GM10847 (cell line): ENCODE results near the gene SLC18B1.

Source experiments
- POLR2A ChIP-seq: IDR thresholded peaks from 2 replicates; pipeline ENCODE4 v1.6.1; 2011; ENCODE audit not compliant: insufficient read length; ENCODE audit errors: extremely low read depth

SLC18B1 gene

DNA sequence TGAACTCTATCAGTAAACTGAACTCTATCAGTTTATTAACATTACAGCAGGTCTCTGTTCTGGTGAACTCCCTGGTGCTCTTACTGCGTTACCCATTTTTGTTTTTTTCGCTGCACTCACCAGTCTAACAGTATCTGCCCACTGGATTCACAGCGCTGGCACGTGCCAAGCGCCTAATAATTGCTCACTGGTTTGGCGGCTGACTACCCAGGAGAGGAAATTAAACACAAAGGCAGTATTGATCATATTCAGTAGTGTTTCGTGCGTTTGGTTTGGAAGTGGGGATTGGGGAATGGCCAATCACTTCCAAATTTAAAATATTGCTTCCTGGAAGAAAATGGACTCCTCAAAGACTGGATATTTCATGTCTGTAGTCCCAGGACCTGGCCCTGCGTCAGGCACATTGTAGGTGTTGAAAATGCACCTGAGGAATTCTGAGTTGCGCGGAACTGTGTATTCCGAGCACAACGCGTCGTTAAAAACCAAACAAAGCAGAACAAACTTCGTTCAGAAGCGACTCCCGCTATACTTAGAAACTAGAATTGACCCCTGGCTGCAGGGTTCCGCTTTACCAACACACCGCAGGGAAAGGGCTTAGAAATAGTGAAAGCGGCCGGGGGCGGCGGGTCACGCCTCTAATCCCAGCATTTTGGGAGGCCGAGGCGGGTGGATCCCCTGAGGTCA, 14.9 kb upstream of the SLC18B1 start:
- TF ChIP-seq POLR2A: no peak

DNA sequence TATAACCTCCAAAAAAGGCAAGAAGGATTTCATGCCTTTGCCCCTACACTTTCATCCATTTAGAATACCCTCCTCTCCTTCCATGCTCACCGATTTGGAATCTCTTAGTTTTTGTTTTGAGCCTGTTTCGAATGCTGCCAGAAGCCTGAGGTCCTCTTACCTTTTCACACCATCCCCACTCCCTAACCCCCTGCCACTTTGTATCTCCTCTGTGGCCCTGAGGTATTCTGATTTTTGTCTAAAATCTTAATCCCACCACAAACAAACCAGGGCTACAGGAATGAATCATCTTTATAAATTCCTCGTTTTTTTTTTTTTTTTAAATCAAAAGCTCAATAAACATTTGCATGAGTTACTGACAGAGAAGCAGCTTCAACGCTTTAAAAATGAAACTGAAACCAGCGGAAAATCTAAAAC, 14.3 kb upstream of the SLC18B1 start:
- TF ChIP-seq POLR2A: no peak

- TF ChIP-seq POLR2A: no peak
Measured at GRCh38 chr6:132812255-132812732, 13.9 kb upstream of the SLC18B1 start.

- TF ChIP-seq POLR2A: no peak
Measured at GRCh38 chr6:132811276-132811675, 12.8 kb upstream of the SLC18B1 start.

GRCh38 chr6:132805548-132805947, 7.1 kb upstream of the SLC18B1 start:
- no peak for TF ChIP-seq POLR2A

GRCh38 chr6:132804251-132804650, 5.8 kb upstream of the SLC18B1 start:
- TF ChIP-seq POLR2A: no peak

GRCh38 chr6:132800656-132801055, 2.2 kb upstream of the SLC18B1 start:
- TF ChIP-seq POLR2A: no peak

GRCh38 chr6:132798869-132799538, 567 bp upstream of the SLC18B1 start:
- no peak for TF ChIP-seq POLR2A

DNA sequence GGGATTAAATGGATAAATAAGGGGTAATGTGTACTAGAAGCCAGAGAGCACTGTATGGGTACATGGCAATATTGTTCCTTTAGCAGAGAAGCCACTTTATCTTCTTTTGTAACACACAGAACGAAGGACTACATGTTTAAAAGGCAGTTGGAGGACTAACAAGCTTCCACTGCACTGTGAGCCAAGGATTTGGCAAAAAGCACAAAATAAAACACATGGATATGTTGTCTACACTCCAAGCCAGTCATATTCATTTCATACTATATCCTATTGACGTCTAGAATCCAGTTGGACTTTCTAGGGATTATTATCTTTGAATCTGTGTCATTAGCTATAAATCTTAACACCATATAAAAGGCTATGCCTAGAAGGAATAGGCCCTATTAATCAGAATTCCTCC, 3.0 kb downstream of the SLC18B1 start:
- no peak for TF ChIP-seq POLR2A

DNA sequence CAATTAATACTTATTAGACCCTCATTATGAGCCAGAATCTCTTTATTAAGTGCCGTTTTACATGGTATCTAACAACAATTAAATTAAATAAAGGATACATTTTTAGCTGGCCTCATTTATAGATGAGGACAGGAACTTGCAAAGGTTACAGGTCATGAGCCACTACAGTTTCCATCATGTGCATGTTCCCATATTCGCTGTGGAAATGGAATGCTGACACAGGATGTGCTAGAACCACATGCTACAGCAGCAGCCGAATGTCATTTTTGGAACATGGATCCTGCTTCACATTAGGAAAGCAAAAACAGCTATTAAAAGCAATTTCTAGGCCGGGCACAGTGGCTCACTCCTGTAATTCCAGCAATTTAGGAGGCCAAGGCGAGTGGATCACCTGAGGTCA, 5.9 kb downstream of the SLC18B1 start:
- TF ChIP-seq POLR2A: no peak

DNA sequence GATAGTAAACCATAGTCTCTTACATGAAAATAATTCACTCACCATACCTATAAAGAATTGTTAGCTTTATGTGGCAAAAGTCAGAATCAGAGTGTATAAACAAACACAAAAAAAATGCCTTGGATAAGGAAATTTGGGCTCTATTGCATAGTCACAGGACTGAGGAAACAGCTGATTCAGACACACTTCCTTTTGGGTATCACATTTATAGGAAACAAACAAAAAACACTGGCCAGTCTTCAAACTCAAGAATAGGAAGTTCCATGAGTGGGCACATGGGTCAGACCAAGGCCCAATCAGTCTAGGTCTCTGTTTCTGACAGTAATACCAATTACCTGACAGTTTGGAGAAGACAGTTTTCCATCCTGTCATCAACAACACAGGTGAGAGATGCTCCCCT, 8.0 kb downstream of the SLC18B1 start:
- TF ChIP-seq POLR2A: no peak

- no peak for TF ChIP-seq POLR2A
Measured at GRCh38 chr6:132789396-132789776, 9.1 kb downstream of the SLC18B1 start.

- no peak for TF ChIP-seq POLR2A
Measured at GRCh38 chr6:132788658-132789395, 9.6 kb downstream of the SLC18B1 start.

- TF ChIP-seq POLR2A: no peak
Measured at GRCh38 chr6:132785936-132786335, 12.5 kb downstream of the SLC18B1 start.

- TF ChIP-seq POLR2A: no peak
Measured at GRCh38 chr6:132780770-132781371, 17.6 kb downstream of the SLC18B1 start.
